ENCODE data around the gene CLEC2A. TPM values are rescaled to one million over a fixed set of nuclear protein-coding genes. Genes with fewer than 3 reads are reported as not detected.

Gene CLEC2A
- total and polyA plus RNA-seq, 3 donors from 2014 or later, result not detected

- Histone ChIP-seq H3K27ac (no peak overlapping the region), H3K36me3 (ENCODE audit: low read depth, missing control alignments) (no peaks in the 10 kb centered on the region), H3K4me1 (no peaks in the 10 kb centered on the region), H3K4me3 (no peak overlapping the region), H3K9me3 (no peaks in the 10 kb centered on the region), H3K27me3 (no peaks in the 10 kb centered on the region)
- no peak for TF ChIP-seq POLR2A (IDR thresholded peaks at IDR 0.05)
- TF ChIP-seq, protein P1, sequence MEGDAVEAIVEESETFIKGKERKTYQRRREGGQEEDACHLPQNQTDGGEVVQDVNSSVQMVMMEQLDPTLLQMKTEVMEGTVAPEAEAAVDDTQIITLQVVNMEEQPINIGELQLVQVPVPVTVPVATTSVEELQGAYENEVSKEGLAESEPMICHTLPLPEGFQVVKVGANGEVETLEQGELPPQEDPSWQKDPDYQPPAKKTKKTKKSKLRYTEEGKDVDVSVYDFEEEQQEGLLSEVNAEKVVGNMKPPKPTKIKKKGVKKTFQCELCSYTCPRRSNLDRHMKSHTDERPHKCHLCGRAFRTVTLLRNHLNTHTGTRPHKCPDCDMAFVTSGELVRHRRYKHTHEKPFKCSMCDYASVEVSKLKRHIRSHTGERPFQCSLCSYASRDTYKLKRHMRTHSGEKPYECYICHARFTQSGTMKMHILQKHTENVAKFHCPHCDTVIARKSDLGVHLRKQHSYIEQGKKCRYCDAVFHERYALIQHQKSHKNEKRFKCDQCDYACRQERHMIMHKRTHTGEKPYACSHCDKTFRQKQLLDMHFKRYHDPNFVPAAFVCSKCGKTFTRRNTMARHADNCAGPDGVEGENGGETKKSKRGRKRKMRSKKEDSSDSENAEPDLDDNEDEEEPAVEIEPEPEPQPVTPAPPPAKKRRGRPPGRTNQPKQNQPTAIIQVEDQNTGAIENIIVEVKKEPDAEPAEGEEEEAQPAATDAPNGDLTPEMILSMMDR (IDR thresholded peaks at IDR 0.05), result no peak
- intact Hi-C loops (cut with DNase I; ENCODE audit: low total_unique reads), result no loop called here
- 91 to 92% methylated on average over 3 of the region's 3 CpGs for WGBS, 2 donors
- DNase-seq, result no peak
Measured at GRCh38 chr12:9926876-9927275, 5.3 kb downstream of the CLEC2A start.

GRCh38 chr12:9925705-9926393, 6.3 kb downstream of the CLEC2A start:
- intact Hi-C loops (cut with DNase I; ENCODE audit: low total_unique reads), result no loop called here
- no peaks in the 10 kb centered on the region for H3K27me3 ChIP-seq
- no peaks in the 10 kb centered on the region for H3K36me3 ChIP-seq (ENCODE audit: low read depth, missing control alignments)
- no peak overlapping the region for H3K27ac ChIP-seq
- no peak for TF ChIP-seq POLR2A (IDR thresholded peaks at IDR 0.05)
- TF ChIP-seq, protein P1 (IDR thresholded peaks at IDR 0.05), result peak; percentile 32 to 59 (median 47)
- DNase-seq, result no peak
- no peaks in the 10 kb centered on the region for H3K4me1 ChIP-seq
- H3K4me3 ChIP-seq, result no peak overlapping the region
- no peaks in the 10 kb centered on the region for H3K9me3 ChIP-seq
- 34 to 45% methylated on average over 5 of the region's 5 CpGs for WGBS, 2 donors

DNA sequence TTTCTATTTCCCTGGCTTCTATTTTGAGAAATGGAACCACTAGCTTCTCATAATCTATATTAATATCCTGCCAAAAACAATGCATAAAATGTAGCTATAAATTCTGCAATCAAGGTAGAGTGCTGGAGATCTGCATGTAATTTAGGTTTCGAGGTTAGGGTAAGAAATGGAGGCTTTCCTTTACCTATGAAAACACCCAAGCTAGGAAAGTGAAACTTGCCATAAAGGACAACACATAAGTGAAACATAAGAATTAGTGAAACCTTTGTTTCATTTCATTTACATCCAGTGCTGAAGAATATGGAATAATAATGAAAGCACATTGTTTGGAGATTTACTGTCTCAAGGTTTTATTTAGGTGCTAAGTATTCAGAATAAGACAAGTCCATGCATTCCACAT, 9.7 kb downstream of the CLEC2A start:
- intact Hi-C loops (cut with DNase I; ENCODE audit: low total_unique reads), result no loop called here
- Histone ChIP-seq H3K4me3 (no peak overlapping the region), H3K4me1 (no peaks in the 10 kb centered on the region), H3K36me3 (ENCODE audit: low read depth, missing control alignments) (no peaks in the 10 kb centered on the region), H3K27ac (no peak overlapping the region), H3K27me3 (no peaks in the 10 kb centered on the region), H3K9me3 (no peaks in the 10 kb centered on the region)
- no peak for DNase-seq
- 90 to 94% methylated on average over 1 of the region's 1 CpG for WGBS, 2 donors
- TF ChIP-seq, protein P1 (IDR thresholded peaks at IDR 0.05), result no peak
- TF ChIP-seq POLR2A (IDR thresholded peaks at IDR 0.05), result no peak

DNA sequence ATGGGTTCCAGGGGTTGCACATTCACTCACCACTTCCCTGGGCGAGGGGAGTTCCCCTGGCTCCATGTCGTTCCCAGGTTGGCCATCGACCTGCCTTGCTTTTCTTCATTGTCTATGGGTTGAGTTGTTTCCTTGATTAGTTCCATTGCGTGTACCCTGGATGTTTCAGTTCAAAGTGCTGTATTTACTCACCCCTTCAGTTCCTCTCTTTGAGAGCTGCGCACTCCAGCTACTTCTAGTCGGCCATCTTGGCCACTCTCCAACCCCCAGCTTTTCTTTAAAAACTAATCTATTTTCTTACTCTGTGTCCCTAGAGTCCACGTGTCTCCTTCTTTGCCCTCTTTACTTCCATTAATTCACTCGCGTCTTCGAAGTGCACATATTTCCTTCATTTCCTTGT, 11.7 kb downstream of the CLEC2A start:
- 62 to 69% methylated on average over 10 of the region's 10 CpGs for WGBS, 2 donors
- H3K4me3 ChIP-seq, result no peak overlapping the region
- H3K27me3 ChIP-seq, result no peaks in the 10 kb centered on the region
- H3K27ac ChIP-seq, result no peak overlapping the region
- intact Hi-C loops (cut with DNase I; ENCODE audit: low total_unique reads), result no loop called here
- no peaks in the 10 kb centered on the region for H3K36me3 ChIP-seq (ENCODE audit: low read depth, missing control alignments)
- DNase-seq, result no peak
- TF ChIP-seq, protein P1 (IDR thresholded peaks at IDR 0.05), result no peak
- no peak for TF ChIP-seq POLR2A (IDR thresholded peaks at IDR 0.05)
- H3K4me1 ChIP-seq, result no peaks in the 10 kb centered on the region
- no peaks in the 10 kb centered on the region for H3K9me3 ChIP-seq

GRCh38 chr12:9919443-9919842, 12.7 kb downstream of the CLEC2A start:
- H3K27ac ChIP-seq, result no peak overlapping the region
- no peak for DNase-seq
- WGBS, 2 donors, result 80 to 93% methylated on average over 3 of the region's 3 CpGs

More at GRCh38 chr12:9919443-9919842, 12.7 kb downstream of the CLEC2A start:
- no peaks in the 10 kb centered on the region for H3K9me3 ChIP-seq
- H3K4me1 ChIP-seq, result no peaks in the 10 kb centered on the region
- no peaks in the 10 kb centered on the region for H3K27me3 ChIP-seq
- TF ChIP-seq POLR2A (IDR thresholded peaks at IDR 0.05), result no peak
- TF ChIP-seq, protein P1 (IDR thresholded peaks at IDR 0.05), result no peak
- no peaks in the 10 kb centered on the region for H3K36me3 ChIP-seq (ENCODE audit: low read depth, missing control alignments)
- intact Hi-C loops (cut with DNase I; ENCODE audit: low total_unique reads), result no loop called here
- H3K4me3 ChIP-seq, result no peak overlapping the region
